GM12891 (cell line): ENCODE data around the gene OXCT2.

ENCODE experiments used
- POLR2A ChIP-seq: IDR thresholded peaks from 2 replicates; pipeline ENCODE4 v1.6.1; 2011; ENCODE audit warnings: low read depth, low read length, control low read depth
- POLR2AphosphoS5 ChIP-seq: IDR thresholded peaks from 2 replicates; pipeline ENCODE4 v1.6.1; 2011; ENCODE audit warnings: low read depth, low read length, control low read depth
- TAF1 ChIP-seq: IDR thresholded peaks from 2 replicates; pipeline ENCODE4 v1.6.1; 2011; ENCODE audit warnings: low read depth, low read length, control low read depth

GRCh38 chr1:39788426-39788757, 17.2 kb upstream of the OXCT2 start:
- no peak for TF ChIP-seq POLR2A
- no peak for TF ChIP-seq POLR2AphosphoS5
- TF ChIP-seq TAF1 = no peak
